MM.1S (cell line): ENCODE data around the gene TNMD.
"Not testable (repeated sequence)": the region's sequence is repeated elsewhere in the genome, so short reads cannot be mapped to it uniquely, and the experiment has no call there.

ENCODE experiments used
- DNase-seq: peaks from one replicate; pipeline ENCODE4 v3.0.0-alpha.2; 2015
- H2AFZ ChIP-seq: fragments of 300-600 bp; sonication (generic); 2 replicates; pipeline ENCODE4 v1.6.0; 2016; ENCODE audit warnings: antibody characterized with exemption, low read length
- H3F3A ChIP-seq: fragments of 300-600 bp; sonication (generic); 2 replicates; pipeline ENCODE4 v1.6.1; 2016; ENCODE audit warnings: mild to moderate bottlenecking, antibody characterized with exemption, low read length, moderate library complexity, mixed read lengths; ENCODE audit not compliant: insufficient read depth
- H3K27ac ChIP-seq: fragments of 300-600 bp; sonication (generic); 2 replicates; pipeline ENCODE4 v1.5.1; 2016; ENCODE audit warnings: mild to moderate bottlenecking, low read length
- H3K27me3 ChIP-seq: fragments of 300-600 bp; sonication (generic); replicated peaks from 2 replicates; pipeline ENCODE4 v1.6.0; 2016; ENCODE audit warnings: low read length; ENCODE audit not compliant: insufficient read depth
- H3K36me3 ChIP-seq: fragments of 300-600 bp; sonication (generic); replicated peaks from 2 replicates; pipeline ENCODE4 v1.6.1; 2016; ENCODE audit warnings: mild to moderate bottlenecking, low read length, mixed read lengths; ENCODE audit not compliant: insufficient read depth
- H3K4me1 ChIP-seq: fragments of 300-600 bp; sonication (generic); 2 replicates; pipeline ENCODE4 v1.6.1; 2016; ENCODE audit warnings: low read length, mixed read lengths
- H3K4me2 ChIP-seq: fragments of 300-600 bp; sonication (generic); 2 replicates; pipeline ENCODE4 v1.6.0; 2016; ENCODE audit warnings: low read depth, low read length
- H3K4me3 ChIP-seq: fragments of 300-600 bp; sonication (generic); 2 replicates; pipeline ENCODE4 v1.5.1; 2016; ENCODE audit warnings: low read length, mixed read lengths
- H3K79me2 ChIP-seq: fragments of 300-600 bp; sonication (generic); 2 replicates; pipeline ENCODE4 v1.6.1; 2016; ENCODE audit warnings: mixed run types, low read length, mixed read lengths
- H3K9ac ChIP-seq: fragments of 300-600 bp; sonication (generic); 2 replicates; pipeline ENCODE4 v1.6.1; 2016; ENCODE audit warnings: low read length, mixed read lengths
- H3K9me2 ChIP-seq: fragments of 300-600 bp; sonication (generic); replicated peaks from 2 replicates; pipeline ENCODE4 v1.6.1; 2016; ENCODE audit warnings: mild to moderate bottlenecking, low read length, mixed read lengths; ENCODE audit not compliant: insufficient read depth
- H3K9me3 ChIP-seq: fragments of 300-600 bp; sonication (generic); replicated peaks from 2 replicates; pipeline ENCODE4 v1.6.1; 2016; ENCODE audit warnings: mild to moderate bottlenecking, low read length, mixed read lengths; ENCODE audit not compliant: insufficient read depth
- H4K20me1 ChIP-seq: fragments of 300-600 bp; sonication (generic); 2 replicates; pipeline ENCODE4 v1.6.1; 2016; ENCODE audit warnings: mild to moderate bottlenecking, low read length, moderate library complexity, mixed read lengths; ENCODE audit not compliant: insufficient read depth
- CTCF ChIP-seq: fragments of 300-600 bp; sonication (generic); IDR thresholded peaks from 2 replicates; pipeline ENCODE4 v1.5.1; 2016; ENCODE audit warnings: antibody characterized with exemption, low read length, mixed read lengths
- EZH2 ChIP-seq: fragments of 300-600 bp; sonication (generic); optimal IDR thresholded peaks from 2 replicates; pipeline ENCODE3; 2017; ENCODE audit warnings: low read depth, mild to moderate bottlenecking, antibody characterized with exemption, low read length, mixed read lengths
- EZH2phosphoT487 ChIP-seq: fragments of 300-600 bp; sonication (generic); IDR thresholded peaks from 2 replicates; pipeline ENCODE4 v1.6.1; 2018; ENCODE audit warnings: antibody characterized with exemption, low read length

The TNMD gene

GRCh38 chrX:100584611-100585010 is at the start of gene TNMD:
Gene TNMD (plus strand): TSS chrX:100584936. CDS start chrX:100585019, 83 bp downstream.
- TF ChIP-seq EZH2 (no peak), CTCF (no peak), EZH2phosphoT487 (no peak)
- Histone ChIP-seq H3K27me3 (no peaks in the 10 kb centered on the region), H3K4me3 (no peak within 1 kb of the TSS), H3K4me1 (no peaks in the 10 kb centered on the region), H3K9me2 (no peaks in the 10 kb centered on the region), H3K27ac (no peak within 1 kb of the TSS), H3K79me2 (no peaks in the 10 kb centered on the region), H4K20me1 (no peaks in the 10 kb centered on the region), H3F3A (no peaks in the 10 kb centered on the region), H3K9me3 (no peaks in the 10 kb centered on the region), H3K36me3 (no peaks in the 10 kb centered on the region), H2AFZ (no peak within 1 kb of the TSS), H3K4me2 (no peak within 1 kb of the TSS), H3K9ac (no peak within 1 kb of the TSS)
- DNase-seq = no peak

- H3K4me2 ChIP-seq, H3K4me1 ChIP-seq, H3K9me3 ChIP-seq, H3K27me3 ChIP-seq, H3K9me2 ChIP-seq, H3K36me3 ChIP-seq, H3K4me3 ChIP-seq, H3K27ac ChIP-seq, H3K9ac ChIP-seq, H3K79me2 ChIP-seq, H3F3A ChIP-seq, H2AFZ ChIP-seq, DNase-seq, H4K20me1 ChIP-seq: not testable (repeated sequence)
Measured at GRCh38 chrX:100565534-100565933, 19.2 kb upstream of the TNMD start.

- Histone ChIP-seq H3K27ac (no peak overlapping the region), H3F3A (no peaks in the 10 kb centered on the region), H3K27me3 (no peaks in the 10 kb centered on the region), H3K9ac (no peak overlapping the region), H3K4me3 (no peak overlapping the region), H2AFZ (no peak overlapping the region), H3K9me3 (no peaks in the 10 kb centered on the region), H3K36me3 (no peaks in the 10 kb centered on the region), H4K20me1 (no peaks in the 10 kb centered on the region), H3K4me2 (no peak overlapping the region), H3K4me1 (no peaks in the 10 kb centered on the region), H3K9me2 (no peaks in the 10 kb centered on the region), H3K79me2 (no peaks in the 10 kb centered on the region)
- TF ChIP-seq EZH2 (no peak), EZH2phosphoT487 (no peak), CTCF (no peak)
- no peak for DNase-seq
Measured at GRCh38 chrX:100586747-100587146, 2.0 kb downstream of the TNMD start.

GRCh38 chrX:100587861-100588260 is 3.1 kb downstream of the TNMD start:
- H3K9me2 ChIP-seq = no peaks in the 10 kb centered on the region
- no peaks in the 10 kb centered on the region for H3K36me3 ChIP-seq
- no peak overlapping the region for H3K27ac ChIP-seq
- no peaks in the 10 kb centered on the region for H3K4me1 ChIP-seq
- no peak overlapping the region for H3K4me3 ChIP-seq
- H3K27me3 ChIP-seq = no peaks in the 10 kb centered on the region
- H3F3A ChIP-seq = no peaks in the 10 kb centered on the region
- TF ChIP-seq EZH2 = no peak
- TF ChIP-seq EZH2phosphoT487 = no peak
- no peak for TF ChIP-seq CTCF
- no peak overlapping the region for H2AFZ ChIP-seq
- H4K20me1 ChIP-seq = no peaks in the 10 kb centered on the region
- H3K9me3 ChIP-seq = no peaks in the 10 kb centered on the region
- no peaks in the 10 kb centered on the region for H3K79me2 ChIP-seq
- H3K9ac ChIP-seq = no peak overlapping the region
- H3K4me2 ChIP-seq = no peak overlapping the region
- DNase-seq = no peak
